ENCODE measurements around the gene LSP1. TPM values are rescaled to one million over a fixed set of nuclear protein-coding genes. Genes with fewer than 3 reads are reported as not detected.

Gene LSP1
- polyA plus RNA-seq, 1 donor: 1.8 TPM

DNA sequence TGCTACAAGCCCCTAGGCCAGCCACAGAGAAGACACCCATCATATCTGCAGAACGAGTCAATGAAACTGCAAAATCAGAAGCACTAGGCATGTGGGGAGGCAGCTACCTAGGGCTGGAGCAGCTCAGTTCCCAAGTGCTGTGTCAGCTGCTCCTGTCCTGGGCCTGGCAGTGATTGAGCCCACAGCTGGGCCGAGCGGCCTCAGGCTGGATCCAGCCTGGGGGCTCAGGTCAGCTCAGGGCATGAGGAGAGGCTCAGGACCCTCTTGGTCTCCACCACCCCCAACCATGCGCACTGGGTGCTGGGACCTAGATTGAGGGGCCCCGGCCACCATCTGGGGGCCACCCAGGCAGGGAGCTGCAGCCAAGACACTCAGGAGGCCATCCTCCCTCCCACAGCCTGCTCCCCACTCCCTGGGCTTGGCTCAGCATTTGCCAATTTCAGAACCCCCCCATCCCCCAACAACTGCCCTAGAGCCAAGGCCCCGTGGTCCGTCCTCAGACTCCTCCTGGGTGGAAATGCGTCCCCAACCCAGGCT is 64.2 kb downstream of the LSP1 start:
- DNase-seq: no peak

DNA sequence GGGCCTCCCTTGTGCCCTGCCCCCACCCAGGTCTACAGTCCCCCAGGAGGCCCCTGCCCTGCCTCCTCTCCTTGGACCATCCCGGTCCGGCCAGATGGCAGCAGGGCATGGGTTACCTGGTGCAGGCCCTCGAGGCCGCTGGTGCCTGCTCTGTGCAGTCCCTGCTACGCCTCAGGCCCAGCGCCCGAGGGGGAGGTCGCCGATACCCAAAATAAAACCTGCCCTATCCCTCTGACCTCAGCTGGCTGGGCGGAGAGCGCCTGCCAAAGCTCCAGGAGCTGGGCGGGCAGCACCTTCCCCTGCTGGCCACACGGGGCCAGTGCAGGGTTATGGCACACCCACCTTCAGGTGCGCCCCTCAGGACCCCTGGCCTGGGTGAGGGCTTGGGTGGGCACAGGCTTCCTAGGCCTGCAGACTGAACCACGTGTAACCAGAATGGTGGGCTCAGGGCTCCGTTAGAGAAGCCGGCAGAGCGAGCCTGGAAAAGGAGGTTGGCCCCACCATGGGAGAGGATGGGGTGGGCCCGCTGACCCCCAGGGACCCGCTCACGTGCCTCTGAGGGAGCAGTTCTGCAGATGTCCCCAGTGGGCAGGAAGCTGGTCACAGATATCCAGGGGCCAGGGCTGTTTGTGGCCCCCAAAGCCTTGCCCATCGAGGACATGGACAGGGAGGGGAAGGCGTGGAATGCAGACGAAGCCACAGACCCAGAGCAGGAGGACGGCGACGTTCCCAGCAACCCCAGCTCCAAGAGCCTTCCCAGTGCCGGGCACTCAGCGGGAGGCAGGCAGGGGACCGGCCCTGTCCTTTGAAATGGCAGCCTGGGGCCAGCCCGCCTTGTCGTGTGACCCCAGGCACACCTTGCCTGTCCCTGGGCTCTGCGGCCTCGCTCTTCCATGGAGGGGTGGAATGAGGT is 64.9 kb downstream of the LSP1 start:
- no peak for DNase-seq

DNA sequence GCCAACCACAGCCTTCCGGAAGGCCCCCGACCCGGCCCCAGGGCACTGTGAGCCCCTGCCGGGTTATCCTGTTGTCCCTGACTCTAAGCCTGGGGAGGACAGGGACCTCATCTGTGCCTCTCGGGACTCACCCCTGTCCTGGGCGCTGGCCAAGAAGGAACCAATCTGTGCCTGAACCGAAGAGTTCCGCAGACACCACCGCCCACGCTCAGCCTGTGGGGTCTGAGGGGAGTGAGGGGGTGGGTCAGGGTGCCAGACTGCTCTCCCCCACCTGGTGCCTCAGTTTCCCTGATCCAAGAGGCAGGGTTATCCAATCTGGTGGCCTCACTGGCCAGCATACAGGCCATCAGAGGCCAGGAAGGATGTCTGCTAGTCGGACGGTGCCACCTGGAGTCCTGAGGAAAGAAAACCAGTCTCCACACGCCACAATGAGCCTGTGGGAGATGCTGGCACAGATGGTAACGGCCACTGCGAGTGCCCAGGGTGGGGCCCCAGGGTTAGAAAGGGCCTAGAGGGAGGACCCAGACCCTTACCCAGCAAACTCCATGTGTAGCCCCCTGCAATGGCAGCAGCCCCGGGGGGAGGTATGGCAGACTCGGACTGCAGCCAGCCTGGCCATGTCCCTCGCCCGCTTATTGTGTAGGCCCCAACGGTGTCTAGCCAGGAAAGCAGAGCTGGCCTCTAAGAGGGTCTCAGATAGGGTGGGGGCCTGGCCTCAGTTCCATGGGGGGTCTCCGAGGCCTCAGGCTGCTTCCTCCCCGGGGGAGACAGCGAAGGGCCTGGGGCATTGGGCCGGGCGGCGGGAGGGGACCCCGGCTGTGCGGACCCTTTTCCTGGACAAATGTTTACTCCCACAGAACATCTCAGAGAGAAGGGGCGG is 65.8 kb downstream of the LSP1 start:
- no peak for DNase-seq

DNA sequence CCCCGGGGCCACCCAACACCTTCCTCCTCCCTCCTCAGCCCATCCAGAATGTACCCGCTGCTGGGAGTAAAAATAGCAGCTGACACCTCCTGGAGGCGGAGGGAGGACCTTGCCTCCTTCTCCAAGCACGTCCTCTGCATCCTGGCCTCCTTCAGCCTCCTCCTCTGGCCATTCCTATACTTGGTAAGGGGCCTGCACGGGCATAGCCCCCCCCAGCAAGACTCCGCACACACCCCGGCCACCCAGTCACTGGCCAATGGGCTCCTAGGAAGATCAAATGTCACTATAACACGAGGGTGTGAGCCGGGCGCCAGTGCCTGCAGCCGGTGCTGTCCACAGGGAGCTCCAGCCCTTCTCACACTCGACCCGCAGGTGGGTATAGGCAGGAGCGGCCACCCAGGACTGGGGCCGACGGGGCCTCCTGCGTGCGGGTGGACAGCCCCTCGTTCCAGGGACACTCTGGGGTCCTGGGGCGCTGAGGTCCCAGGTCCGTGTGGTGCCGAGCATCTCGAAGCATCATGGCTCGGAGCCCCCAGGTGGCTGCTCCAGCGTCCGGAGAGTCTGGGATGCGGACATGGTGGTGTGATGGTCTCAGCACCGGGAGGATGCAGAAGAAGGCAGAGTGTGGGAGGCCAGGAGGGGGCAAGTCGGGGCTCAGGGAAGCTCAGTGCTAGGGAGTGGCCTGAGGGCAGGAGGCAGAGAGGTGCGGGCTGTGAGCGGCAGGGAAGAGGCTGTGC is 66.7 kb downstream of the LSP1 start, which contains the start of gene TNNT3:
Gene TNNT3, plus strand, starts transcription at position 313 of the 737 bp plus-strand sequence. CDS start 3,172 bp downstream, outside the sequence.
- no peak for DNase-seq

DNA sequence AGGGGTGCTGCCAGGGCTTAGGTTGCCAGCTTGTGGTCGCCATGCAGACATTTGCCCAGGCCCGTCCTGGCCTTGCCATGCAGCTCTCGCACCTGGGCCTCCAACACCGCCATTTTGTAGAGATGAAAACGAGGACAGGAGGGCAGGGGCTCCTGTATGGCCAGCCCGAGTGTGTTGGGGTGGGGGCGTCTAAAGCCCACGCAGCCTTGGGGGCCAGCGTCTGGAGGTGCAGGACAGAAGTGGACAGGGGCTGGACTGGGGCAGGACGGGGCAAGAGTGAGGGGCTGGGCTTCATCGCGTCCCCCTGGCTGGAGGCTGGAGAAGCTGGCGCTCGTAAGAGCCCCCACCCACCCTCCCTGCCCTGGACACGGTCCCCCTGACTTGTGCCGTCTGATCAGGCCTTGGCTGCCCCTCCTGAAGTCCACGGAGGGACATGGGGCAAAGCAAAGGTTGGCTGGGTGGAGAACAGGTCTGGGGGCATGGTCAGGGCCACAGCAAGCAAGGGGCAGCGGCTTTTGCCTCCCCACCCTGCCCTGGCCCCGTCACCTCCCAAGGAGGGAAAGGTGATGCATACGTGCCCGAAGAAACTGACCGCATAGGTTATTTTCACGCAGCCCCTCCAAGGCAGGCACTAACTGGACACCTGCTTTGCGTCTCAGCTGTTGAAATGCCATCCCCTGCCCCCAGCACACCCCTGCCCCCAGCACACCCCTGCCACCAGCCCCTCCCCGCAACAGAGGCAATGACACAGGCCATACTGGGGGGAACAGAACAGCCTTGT is 67.4 kb downstream of the LSP1 start:
- no peak for DNase-seq

DNA sequence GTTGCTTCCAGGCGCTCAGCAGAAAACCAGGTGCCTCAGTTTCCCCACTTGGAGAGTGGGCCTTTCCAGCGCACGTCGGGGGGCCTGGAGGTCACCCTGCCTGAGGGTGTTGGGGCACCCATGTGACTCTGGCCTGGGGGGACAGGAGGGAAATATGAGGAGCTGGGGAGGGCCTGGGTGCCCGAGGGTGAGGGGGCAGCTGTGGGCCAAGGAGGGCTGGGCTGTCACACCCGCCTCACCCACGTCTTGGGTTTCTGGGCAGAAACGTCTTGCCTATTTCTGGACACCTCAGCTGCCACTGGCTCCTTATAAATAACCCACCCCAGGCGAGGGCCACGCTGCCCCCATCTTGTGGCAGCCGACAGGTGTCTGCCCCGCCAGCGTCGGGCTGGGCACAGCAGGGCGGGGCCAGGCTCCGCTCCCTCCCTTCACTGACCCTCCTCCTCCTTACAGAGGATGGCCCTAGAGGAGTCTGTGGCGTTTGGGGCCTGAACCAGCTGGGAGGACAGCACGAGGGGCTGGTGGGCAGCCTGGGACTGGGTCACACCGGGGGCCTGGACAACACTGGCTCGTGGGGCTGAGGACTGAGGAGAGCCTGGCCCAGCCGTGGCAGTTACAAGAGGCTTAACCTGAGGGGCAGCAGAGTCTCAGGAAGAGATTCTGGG is 68.2 kb downstream of the LSP1 start:
- no peak for DNase-seq

DNA sequence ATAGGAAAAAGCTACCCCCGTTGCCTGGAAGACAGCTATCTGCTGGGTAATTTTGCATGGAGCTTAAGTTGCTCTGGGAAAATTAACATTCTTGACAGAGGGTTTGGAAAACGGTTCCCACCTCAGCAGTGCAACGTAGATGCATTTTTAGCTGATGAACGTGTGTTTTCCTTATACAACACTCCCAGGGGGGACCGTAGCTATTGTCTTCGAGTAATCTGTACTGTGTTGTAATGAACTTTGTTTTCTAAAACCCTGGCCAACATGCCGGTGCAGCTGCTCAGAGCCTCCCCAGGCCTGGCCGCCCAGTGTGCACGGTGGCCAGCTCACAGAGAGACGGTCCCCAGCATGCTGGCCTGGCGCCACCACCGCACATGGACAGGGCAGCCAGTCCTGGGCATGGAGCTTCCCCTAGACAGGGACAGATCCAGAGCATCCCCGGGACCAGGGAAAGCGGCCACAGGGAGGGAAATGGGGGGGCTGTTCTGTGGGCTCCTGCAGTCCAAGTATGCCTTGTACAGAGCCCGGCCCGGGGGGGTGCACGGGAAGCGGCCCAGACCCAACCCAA is 68.8 kb downstream of the LSP1 start:
- DNase-seq: no peak

DNA sequence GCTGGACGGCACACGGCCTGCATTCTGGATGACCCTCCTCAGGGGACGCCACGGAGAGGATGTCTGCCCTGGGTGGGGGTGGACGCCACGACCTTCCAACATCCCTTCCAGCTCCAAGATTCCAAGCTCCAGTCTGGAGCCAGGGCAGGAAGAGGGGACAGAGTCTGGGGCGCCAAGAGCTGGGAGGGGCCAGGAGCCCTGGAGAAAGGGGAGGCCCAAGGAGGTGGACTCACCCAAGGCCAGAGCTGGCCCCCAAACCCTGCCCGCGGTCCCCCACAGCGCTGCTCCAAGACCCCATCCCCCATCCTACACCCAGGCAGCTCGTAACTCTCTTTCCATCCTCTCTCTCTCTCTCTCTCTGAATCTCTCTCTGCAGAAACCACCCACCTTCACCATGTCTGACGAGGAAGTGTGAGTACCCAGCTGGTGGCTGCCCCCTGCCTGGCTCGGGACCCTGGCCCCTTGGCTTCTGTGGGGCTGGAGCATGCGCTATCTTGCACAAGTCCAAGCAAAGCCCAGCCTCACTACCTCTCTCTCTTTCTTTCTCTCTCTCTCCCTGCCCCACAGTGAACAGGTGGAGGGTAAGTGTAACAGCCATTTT is 69.7 kb downstream of the LSP1 start:
- no peak for DNase-seq

DNA sequence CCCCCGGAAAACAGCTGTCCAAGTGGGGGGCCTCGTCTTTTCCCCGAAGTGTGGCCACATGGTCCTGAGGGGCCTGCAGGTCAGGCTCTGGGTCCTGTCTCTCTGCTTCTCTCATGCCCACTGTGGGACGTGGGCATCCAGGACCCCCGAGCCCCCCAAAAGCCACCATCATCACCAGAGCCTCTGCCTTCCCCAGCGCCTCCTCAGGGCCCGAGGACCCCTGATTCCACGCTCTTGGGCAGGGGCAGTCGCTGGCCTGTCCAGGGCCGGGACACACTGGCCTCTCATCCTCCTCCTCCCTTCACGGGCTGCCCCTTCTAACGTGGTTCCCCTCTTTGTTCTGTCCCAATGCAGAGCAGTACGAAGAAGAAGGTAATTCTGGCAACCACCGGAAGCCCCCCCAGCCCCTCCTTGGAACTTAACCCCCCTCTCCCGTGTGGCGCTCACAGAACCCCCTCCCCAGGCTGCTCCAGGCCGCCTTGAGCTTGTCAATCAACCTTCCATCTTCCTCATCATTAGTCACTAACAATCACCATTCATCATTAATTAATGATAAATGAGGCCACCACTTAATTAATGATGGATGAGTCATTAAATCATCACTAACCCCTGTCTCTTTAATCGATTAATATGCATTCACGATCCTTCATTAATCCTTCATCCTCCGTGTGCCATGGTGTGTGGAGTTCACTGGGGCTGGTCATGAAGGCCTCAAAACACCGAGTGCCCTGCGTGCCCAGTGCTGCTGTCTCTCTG is 70.5 kb downstream of the LSP1 start:
- no peak for DNase-seq

DNA sequence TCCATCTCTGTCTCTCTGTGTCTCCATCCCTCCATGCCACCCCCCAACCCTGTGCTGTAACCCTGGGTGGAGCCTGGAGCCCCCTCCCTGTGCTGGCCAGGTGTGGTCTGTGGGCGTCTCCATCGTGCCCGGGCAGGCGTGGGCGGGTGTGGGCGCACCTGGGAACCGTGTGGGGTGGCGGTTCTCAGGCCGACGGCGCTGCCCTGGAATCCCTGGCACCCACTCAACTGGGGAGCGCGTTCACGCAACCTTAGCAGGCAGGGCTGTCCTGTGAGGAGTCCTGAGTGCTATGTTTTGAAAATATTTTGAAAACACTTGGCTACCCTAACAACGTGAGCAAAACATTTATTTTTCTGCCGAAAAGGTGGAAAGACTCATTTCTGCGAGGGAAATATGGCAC is 71.3 kb downstream of the LSP1 start:
- no peak for DNase-seq

DNA sequence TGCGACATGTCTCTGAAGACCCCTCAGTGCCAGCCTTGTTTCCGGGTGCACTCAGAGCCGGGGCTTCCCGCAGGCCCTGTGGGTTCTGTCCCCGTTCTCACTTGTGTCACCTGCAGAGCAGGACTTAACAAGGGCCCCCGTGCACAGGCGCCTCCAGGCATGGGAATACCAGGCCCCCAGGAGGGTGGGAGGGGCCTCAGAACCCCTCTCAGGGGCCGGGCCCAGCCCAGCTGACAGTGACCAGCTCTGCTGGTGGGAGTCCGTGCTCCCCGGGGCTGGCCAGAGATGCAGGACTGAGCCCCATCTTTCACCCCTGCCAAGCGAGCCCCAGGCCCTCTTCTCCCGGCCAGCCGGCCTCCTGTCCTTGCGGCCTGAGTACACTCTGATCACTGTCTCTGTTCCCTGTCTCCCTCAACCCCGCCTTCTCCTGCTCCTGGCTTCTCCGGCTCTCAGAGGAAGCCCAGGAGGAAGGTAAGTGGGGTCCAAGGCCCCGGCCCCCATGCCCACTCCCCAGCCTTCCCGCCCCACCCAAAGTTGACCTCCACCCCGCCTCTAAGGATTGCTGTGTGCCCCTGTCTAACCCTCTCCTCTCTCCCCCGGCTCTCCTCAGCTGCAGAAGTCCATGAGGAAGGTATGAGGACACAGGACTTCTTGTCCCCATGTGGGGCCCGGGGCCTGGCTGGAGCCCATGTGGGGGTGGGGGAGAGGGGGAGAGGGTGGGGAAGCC is 71.9 kb downstream of the LSP1 start:
- DNase-seq: no peak

DNA sequence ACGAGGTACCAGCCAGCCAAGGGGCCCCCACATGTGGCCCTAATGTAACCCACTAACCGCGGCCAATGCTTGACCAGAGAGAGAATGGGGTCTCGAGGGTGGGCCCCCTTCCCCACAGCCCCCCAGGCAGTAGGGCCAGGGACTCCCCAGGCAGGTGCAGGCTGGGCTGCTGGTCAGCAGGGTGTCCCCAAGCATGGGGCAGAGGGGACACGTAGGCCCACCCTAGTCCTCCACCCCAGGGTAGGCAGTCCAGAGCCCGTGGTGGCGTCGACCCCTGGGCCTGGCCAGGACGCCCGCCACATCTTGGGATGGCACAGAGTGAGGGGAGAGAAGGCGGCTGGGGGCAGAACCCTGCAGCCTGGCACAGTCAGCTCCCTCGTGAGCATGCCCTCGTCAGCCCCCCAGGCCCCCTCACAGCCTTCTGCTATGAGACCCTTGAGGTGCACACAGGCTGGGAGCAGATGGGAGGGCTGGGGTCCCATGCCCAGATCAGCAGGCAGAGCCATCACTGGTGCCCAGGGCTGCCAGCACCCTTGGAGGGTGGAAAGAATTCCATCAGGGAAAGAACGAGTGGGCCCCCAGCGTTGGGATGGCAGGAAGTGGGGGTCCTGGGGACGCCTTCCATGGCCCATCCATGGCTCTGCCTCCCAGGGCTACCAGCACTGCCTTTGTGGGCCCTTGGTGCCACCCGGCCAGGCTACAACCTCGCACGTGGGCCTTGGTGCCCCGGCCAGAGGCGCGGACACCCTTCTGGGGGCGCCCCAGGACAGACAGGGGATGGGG is 72.7 kb downstream of the LSP1 start:
- DNase-seq: no peak

DNA sequence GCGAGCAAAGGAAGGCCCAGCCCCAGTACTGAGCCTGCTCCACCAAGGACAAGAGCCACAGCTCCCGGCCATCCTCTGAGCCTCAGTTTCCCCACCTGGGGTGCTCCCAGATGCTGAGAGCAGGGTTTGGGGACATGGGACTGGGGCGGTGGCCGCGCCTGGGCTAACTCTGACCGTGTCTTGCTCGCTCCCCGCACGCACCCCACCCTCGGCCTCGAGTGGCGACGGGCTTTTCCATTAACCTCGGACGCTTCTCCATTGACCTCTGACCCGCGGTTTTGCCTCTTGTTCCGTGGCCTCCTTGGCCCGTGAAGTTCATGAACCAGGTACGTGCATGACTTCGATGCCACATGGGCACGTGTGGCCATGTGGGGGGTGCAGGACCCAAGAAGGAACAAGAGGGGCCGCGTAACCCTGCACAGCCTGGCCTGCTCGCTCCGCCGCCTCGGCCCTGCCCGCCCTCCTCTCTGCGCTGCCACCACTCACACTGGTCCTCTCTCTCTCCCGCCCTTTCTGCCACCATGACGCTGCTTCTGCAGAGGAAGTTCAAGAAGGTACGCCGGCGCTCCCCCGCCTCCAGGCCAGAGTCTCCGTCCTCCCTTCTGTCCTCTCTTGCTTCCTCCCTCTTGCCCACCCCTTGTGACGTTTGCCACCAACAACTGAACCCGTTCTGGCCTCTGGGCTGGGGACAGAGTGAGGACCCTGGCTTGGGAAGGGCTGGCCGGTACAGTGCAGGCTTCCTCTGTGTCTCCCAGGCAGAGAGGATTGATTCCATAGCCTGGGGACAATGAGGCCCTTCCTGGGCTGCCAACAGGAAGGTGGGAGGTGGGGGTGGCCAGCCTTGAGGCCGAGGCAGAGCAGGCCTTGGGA is 73.5 kb downstream of the LSP1 start:
- DNase-seq: no peak

DNA sequence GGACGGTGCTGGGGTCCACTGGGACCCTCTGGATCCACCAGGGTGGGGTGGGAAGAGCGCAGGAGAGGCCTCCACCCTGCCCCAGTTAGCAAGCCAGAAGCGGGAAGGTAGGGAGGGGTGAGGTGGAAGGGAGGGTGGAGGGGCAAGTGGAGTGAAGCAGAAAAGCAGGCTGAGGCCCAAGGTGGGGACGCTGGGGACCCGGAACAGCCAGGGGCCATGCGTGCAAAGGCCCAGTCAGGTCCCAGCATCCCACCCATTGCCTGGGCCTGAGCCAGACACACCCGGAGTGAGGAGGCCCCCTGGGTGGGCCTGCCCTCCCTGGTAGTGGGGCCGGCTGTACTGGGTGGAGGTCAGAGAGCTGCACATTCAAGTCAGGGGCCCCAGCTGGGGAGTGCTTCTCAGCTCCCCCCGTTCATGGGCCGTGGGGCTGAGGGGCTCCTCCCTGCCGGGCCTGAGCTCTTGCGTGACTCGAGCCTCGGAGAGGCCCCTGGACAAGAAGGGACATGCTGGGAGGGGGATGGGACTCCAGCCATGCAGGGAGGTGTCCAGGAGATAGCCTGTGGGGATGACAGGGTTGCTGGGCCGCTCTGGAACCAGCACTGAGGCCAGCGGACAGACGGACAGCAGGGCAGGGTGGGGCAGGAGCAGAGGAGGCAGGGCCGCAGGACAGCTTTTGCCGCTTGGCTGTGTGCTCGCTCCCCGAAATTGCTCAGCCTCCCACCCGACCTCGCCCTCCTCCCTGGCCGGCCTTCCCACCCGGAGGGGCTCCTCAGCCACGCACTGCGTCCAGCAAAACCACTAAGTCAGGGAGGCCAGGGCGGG is 74.4 kb downstream of the LSP1 start:
- no peak for DNase-seq

DNA sequence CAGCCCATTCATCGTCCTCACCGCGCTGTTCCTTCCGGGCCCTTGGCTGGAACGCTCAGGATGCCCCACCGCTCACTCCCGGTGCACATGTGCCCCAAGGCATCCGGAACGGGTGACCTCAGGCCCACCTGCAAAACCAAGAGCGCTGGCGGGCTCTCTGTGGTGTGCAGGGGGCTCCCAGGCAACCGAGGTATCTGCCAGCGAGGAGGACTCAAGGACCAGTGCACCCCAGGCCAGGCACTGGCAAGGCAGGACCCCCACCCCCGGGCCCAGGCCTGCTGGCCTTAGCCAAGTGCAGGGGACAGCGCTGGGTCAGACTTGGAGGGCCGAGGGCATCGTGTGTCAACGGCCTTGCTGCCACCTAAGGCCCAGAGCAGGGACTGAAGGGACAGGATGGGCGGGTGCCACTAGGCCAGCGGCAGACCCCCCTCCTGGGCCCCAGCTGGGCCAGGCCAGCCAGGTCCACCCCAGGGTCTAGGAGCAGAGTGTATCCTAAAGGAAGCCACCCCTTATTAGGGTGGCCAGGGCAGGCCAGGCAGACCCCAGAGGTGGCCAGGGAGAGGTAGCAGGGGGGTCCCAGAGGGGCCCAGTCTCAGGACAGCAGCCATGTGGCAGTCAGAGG is 75.1 kb downstream of the LSP1 start:
- no peak for DNase-seq
